ENCODE data around the gene SUFU.
A peak's percentile ranks its signal among the peaks of the same experiment; 100 is the strongest.

DNA sequence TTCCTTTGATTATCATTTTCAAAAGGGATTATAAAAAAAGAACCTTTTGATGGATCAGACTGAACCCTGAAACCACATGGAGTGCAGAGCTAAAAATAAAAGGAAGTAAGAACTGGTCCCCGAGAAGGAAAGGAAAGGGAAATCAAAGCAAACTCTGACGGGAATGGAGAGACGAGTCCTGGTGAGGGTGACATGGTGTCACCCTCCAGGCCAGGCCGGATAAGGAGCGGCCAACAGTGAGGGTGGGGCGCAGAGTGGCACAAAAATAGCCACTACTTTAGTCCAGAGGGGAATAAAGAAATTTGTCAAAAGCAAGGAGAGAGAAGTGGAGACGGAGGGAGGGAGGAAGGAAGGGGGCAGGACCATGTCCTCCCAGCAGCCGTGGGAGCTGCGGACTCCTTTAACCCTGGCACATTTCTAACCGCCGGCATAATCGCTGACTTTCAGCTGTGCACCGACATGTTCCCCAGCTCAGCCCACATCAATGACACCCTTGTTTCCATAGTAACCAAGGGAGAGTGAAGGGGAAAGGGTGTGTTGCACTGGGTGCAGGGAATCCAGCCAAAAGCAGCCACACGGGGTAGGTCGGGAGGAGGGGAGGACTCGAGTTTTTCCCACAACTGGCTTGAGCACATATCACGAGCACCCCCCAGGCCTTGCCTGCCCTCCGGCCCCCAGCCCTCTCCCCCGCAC, 170.2 kb downstream of the SUFU start:
- TF ChIP-seq MAFK (IDR thresholded peaks at IDR 0.05; ENCODE audit: low read depth, low read length) (no peak), POLR2A (IDR thresholded peaks at IDR 0.05; ENCODE audit: low read depth, low read length) (no peak), RAD21 (IDR thresholded peaks at IDR 0.05; ENCODE audit: low read length) (no peak), RCOR1 (IDR thresholded peaks at IDR 0.05; ENCODE audit: insufficient replicate concordance, low read length) (no peak), BHLHE40 (IDR thresholded peaks at IDR 0.05; ENCODE audit: low read depth, low read length) (no peak), MAZ (IDR thresholded peaks at IDR 0.05; ENCODE audit: borderline replicate concordance, low read depth, low read length) (peak; percentile 16; the same call in 1 of the 2 replicates), FOS (IDR thresholded peaks at IDR 0.05; ENCODE audit: low read depth, low read length) (no peak), SMC3 (IDR thresholded peaks at IDR 0.05; ENCODE audit: low read depth, low read length) (no peak)
- TF ChIP-seq, protein P1, sequence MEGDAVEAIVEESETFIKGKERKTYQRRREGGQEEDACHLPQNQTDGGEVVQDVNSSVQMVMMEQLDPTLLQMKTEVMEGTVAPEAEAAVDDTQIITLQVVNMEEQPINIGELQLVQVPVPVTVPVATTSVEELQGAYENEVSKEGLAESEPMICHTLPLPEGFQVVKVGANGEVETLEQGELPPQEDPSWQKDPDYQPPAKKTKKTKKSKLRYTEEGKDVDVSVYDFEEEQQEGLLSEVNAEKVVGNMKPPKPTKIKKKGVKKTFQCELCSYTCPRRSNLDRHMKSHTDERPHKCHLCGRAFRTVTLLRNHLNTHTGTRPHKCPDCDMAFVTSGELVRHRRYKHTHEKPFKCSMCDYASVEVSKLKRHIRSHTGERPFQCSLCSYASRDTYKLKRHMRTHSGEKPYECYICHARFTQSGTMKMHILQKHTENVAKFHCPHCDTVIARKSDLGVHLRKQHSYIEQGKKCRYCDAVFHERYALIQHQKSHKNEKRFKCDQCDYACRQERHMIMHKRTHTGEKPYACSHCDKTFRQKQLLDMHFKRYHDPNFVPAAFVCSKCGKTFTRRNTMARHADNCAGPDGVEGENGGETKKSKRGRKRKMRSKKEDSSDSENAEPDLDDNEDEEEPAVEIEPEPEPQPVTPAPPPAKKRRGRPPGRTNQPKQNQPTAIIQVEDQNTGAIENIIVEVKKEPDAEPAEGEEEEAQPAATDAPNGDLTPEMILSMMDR (conservative IDR thresholded peaks at IDR 0.05; ENCODE audit: low read depth, low read length): no peak
- TF ChIP-seq, protein P2, sequence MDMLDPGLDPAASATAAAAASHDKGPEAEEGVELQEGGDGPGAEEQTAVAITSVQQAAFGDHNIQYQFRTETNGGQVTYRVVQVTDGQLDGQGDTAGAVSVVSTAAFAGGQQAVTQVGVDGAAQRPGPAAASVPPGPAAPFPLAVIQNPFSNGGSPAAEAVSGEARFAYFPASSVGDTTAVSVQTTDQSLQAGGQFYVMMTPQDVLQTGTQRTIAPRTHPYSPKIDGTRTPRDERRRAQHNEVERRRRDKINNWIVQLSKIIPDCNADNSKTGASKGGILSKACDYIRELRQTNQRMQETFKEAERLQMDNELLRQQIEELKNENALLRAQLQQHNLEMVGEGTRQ (IDR thresholded peaks at IDR 0.05; ENCODE audit: low read depth, low read length): no peak

Measured in IMR-90 (cell line).